ENCODE results near the gene SPRED2. TPM values are rescaled to one million over a fixed set of nuclear protein-coding genes. Genes with fewer than 3 reads are reported as not detected.

SPRED2 gene
- total and polyA plus RNA-seq, 2 experiments from 2014 or later = 19.7 to 20.3 TPM

GRCh38 chr2:65320946-65321345 lies 111.5 kb downstream of the SPRED2 start:
- peak overlapping the region; percentile 97 for H3K27ac ChIP-seq
- peak overlapping the region; percentile 76 for H3K4me2 ChIP-seq (ENCODE audit: unreplicated experiment)
- DNase-seq = no peak
- H3K79me2 ChIP-seq (ENCODE audit: insufficient read depth) = peaks cover 46% of the 10 kb centered on the region
- H2AFZ ChIP-seq = no peak overlapping the region
- peaks cover 29% of the 10 kb centered on the region for H3K4me1 ChIP-seq (ENCODE audit: insufficient read depth)
- H3K9me2 ChIP-seq (ENCODE audit: insufficient read depth) = no peaks in the 10 kb centered on the region
- peak overlapping the region; percentile 80 for H3K9ac ChIP-seq
- H3K27me3 ChIP-seq (replicated peaks; ENCODE audit: insufficient read depth) = no peaks in the 10 kb centered on the region
- peak overlapping the region; percentile 54 for H3K4me3 ChIP-seq
- WGBS, 2 experiments (ENCODE audit: low coverage in 1 of 2, low lambda C conversion rate in 2 of 2, missing lambda C conversion rate in 2 of 2) = 53 to 66% methylated on average over 2 of the region's 2 CpGs
- no peak for TF ChIP-seq EZH2phosphoT487 (IDR thresholded peaks at IDR 0.05; ENCODE audit: insufficient read depth, low read depth)
- no peak for TF ChIP-seq EZH2 (IDR thresholded peaks at IDR 0.05; ENCODE audit: insufficient read depth, poor library complexity, severe bottlenecking)
- in situ Hi-C loops (cut with MboI) = no loop called here
- H3K36me3 ChIP-seq (ENCODE audit: low read depth) = peaks cover 2% of the 10 kb centered on the region; the same call in 1 of the 2 replicates
- H3F3A ChIP-seq (ENCODE audit: insufficient read depth) = peaks cover 45% of the 10 kb centered on the region
- no peaks in the 10 kb centered on the region for H4K20me1 ChIP-seq (ENCODE audit: insufficient read depth)
- H3K9me3 ChIP-seq (ENCODE audit: low read depth) = no peaks in the 10 kb centered on the region

GRCh38 chr2:65320042-65320725 lies 112.2 kb downstream of the SPRED2 start:
- TF ChIP-seq EZH2 (IDR thresholded peaks at IDR 0.05; ENCODE audit: insufficient read depth, poor library complexity, severe bottlenecking) (no peak), EZH2phosphoT487 (IDR thresholded peaks at IDR 0.05; ENCODE audit: insufficient read depth, low read depth) (no peak)
- H3K4me2 ChIP-seq (ENCODE audit: unreplicated experiment) = peak overlapping the region; percentile 76

GRCh38 chr2:65319674-65320041 lies 112.7 kb downstream of the SPRED2 start:
- H3K27me3 ChIP-seq (replicated peaks; ENCODE audit: insufficient read depth) = no peaks in the 10 kb centered on the region
- no peak for DNase-seq
- H3K4me3 ChIP-seq = no peak overlapping the region
- peak overlapping the region; percentile 76 for H3K4me2 ChIP-seq (ENCODE audit: unreplicated experiment)
- no peaks in the 10 kb centered on the region for H3K36me3 ChIP-seq (ENCODE audit: low read depth)
- H2AFZ ChIP-seq = no peak overlapping the region
- H3K79me2 ChIP-seq (ENCODE audit: insufficient read depth) = peaks cover 47% of the 10 kb centered on the region
- H3K4me1 ChIP-seq (ENCODE audit: insufficient read depth) = peaks cover 29% of the 10 kb centered on the region
- no peaks in the 10 kb centered on the region for H3K9me2 ChIP-seq (ENCODE audit: insufficient read depth)
- no peaks in the 10 kb centered on the region for H3K9me3 ChIP-seq (ENCODE audit: low read depth)
- peak overlapping the region; percentile 97 for H3K27ac ChIP-seq
- H4K20me1 ChIP-seq (ENCODE audit: insufficient read depth) = no peaks in the 10 kb centered on the region
- 28 to 33% methylated on average over 1 of the region's 1 CpG for WGBS, 2 experiments (ENCODE audit: low coverage in 1 of 2, low lambda C conversion rate in 2 of 2, missing lambda C conversion rate in 2 of 2)
- H3F3A ChIP-seq (ENCODE audit: insufficient read depth) = peaks cover 45% of the 10 kb centered on the region
- no peak for TF ChIP-seq EZH2phosphoT487 (IDR thresholded peaks at IDR 0.05; ENCODE audit: insufficient read depth, low read depth)
- TF ChIP-seq EZH2 (IDR thresholded peaks at IDR 0.05; ENCODE audit: insufficient read depth, poor library complexity, severe bottlenecking) = no peak
- in situ Hi-C loops (cut with MboI) = no loop called here
- H3K9ac ChIP-seq = peak overlapping the region; percentile 80

More at GRCh38 chr2:65320042-65320725, 112.2 kb downstream of the SPRED2 start:
- peak; percentile 96 for DNase-seq
- H4K20me1 ChIP-seq (ENCODE audit: insufficient read depth) = no peaks in the 10 kb centered on the region
- in situ Hi-C loops (cut with MboI) = no loop called here
- peak overlapping the region; percentile 80 for H3K9ac ChIP-seq
- peak overlapping the region; percentile 97 for H3K27ac ChIP-seq
- H3K27me3 ChIP-seq (replicated peaks; ENCODE audit: insufficient read depth) = no peaks in the 10 kb centered on the region
- H3K9me3 ChIP-seq (ENCODE audit: low read depth) = no peaks in the 10 kb centered on the region
- peak overlapping the region; percentile 48; the same call in 1 of the 2 replicates for H2AFZ ChIP-seq
- WGBS, 2 experiments (ENCODE audit: low coverage in 1 of 2, low lambda C conversion rate in 2 of 2, missing lambda C conversion rate in 2 of 2) = 6% methylated on average over 9 of the region's 9 CpGs
- H3K9me2 ChIP-seq (ENCODE audit: insufficient read depth) = no peaks in the 10 kb centered on the region
- H3K36me3 ChIP-seq (ENCODE audit: low read depth) = no peaks in the 10 kb centered on the region; the same call in 1 of the 2 replicates
- H3F3A ChIP-seq (ENCODE audit: insufficient read depth) = peaks cover 45% of the 10 kb centered on the region
- peaks cover 43% of the 10 kb centered on the region for H3K79me2 ChIP-seq (ENCODE audit: insufficient read depth)
- peaks cover 29% of the 10 kb centered on the region for H3K4me1 ChIP-seq (ENCODE audit: insufficient read depth)
- peak overlapping the region; percentile 54 for H3K4me3 ChIP-seq

GRCh38 chr2:65319072-65319673 lies 113.2 kb downstream of the SPRED2 start:
- H3K27me3 ChIP-seq (replicated peaks; ENCODE audit: insufficient read depth) = no peaks in the 10 kb centered on the region
- no peak for DNase-seq
- H3K27ac ChIP-seq = peak overlapping the region; percentile 97
- H3K4me2 ChIP-seq (ENCODE audit: unreplicated experiment) = peak overlapping the region; percentile 76
- H3K79me2 ChIP-seq (ENCODE audit: insufficient read depth) = peaks cover 49% of the 10 kb centered on the region
- H3F3A ChIP-seq (ENCODE audit: insufficient read depth) = peaks cover 45% of the 10 kb centered on the region
- H4K20me1 ChIP-seq (ENCODE audit: insufficient read depth) = no peaks in the 10 kb centered on the region
- TF ChIP-seq EZH2 (IDR thresholded peaks at IDR 0.05; ENCODE audit: insufficient read depth, poor library complexity, severe bottlenecking) (no peak), EZH2phosphoT487 (IDR thresholded peaks at IDR 0.05; ENCODE audit: insufficient read depth, low read depth) (no peak)
- in situ Hi-C loops (cut with MboI) = no loop called here
- peaks cover 5% of the 10 kb centered on the region; the same call in 1 of the 2 replicates for H3K36me3 ChIP-seq (ENCODE audit: low read depth)
- H3K9me2 ChIP-seq (ENCODE audit: insufficient read depth) = no peaks in the 10 kb centered on the region
- no peak overlapping the region for H2AFZ ChIP-seq
- H3K4me3 ChIP-seq = no peak overlapping the region
- peaks cover 29% of the 10 kb centered on the region for H3K4me1 ChIP-seq (ENCODE audit: insufficient read depth)
- no peaks in the 10 kb centered on the region for H3K9me3 ChIP-seq (ENCODE audit: low read depth)
- WGBS, 2 experiments (ENCODE audit: low coverage in 1 of 2, low lambda C conversion rate in 2 of 2, missing lambda C conversion rate in 2 of 2) = 98 to 99% methylated on average over 5 of the region's 5 CpGs
- H3K9ac ChIP-seq = peak overlapping the region; percentile 80
